Measurements from ENCODE around the gene ODAD4. TPM values are rescaled to one million over a fixed set of nuclear protein-coding genes. Genes with fewer than 3 reads are reported as not detected.
A peak's percentile ranks its signal among the peaks of the same experiment; 100 is the strongest.

Gene ODAD4
- total RNA-seq, 1 donor from 2014 or later, result 0.98 TPM

DNA sequence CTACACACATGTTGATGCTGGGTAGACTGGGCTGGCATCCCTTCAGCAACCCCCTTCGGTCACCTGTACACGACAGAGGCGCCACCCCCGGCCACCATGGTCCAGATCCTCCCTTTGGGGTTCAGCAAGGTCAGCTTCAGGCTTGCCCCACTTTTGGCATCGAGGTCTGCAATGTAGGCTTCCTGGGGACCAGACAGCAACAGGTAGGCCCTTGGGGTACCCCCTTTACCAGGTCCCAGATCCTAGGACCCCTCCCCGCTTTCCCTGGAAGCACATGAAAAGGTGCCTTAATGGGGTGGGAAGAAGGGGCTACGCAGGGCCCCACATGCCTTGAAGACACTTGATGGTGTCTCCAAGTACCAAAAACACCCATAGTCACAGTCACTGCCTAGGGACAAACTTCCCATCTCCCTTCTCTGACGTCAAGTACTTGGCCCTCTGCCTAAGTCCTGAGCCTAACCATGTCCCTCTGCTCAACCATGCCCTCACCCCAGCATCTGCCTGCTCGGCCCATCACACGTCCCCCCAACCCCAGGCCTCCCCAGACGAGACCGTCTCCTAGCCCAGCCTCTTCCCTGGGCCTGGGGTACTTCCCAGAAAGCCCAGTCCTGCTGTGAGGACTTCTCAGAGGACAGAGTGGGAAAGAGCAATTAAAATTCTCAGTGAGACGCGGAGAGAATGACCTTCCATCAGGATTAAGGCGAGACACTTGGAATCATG, 23.8 kb upstream of the ODAD4 start:
- peaks cover 31% of the 10 kb centered on the region for H3K4me1 Mint-ChIP-seq (ENCODE audit: low read depth, unreplicated experiment)
- TF ChIP-seq, protein P1, sequence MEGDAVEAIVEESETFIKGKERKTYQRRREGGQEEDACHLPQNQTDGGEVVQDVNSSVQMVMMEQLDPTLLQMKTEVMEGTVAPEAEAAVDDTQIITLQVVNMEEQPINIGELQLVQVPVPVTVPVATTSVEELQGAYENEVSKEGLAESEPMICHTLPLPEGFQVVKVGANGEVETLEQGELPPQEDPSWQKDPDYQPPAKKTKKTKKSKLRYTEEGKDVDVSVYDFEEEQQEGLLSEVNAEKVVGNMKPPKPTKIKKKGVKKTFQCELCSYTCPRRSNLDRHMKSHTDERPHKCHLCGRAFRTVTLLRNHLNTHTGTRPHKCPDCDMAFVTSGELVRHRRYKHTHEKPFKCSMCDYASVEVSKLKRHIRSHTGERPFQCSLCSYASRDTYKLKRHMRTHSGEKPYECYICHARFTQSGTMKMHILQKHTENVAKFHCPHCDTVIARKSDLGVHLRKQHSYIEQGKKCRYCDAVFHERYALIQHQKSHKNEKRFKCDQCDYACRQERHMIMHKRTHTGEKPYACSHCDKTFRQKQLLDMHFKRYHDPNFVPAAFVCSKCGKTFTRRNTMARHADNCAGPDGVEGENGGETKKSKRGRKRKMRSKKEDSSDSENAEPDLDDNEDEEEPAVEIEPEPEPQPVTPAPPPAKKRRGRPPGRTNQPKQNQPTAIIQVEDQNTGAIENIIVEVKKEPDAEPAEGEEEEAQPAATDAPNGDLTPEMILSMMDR (IDR thresholded peaks at IDR 0.05; ENCODE audit: insufficient read depth, low read depth, low read length), result no peak
- no peak for TF ChIP-seq EZH2 (IDR thresholded peaks at IDR 0.05; ENCODE audit: insufficient read depth, low read length)
- H3K9ac ChIP-seq (ENCODE audit: low read length), result peak overlapping the region; percentile 73
- DNase-seq (ENCODE audit: low read depth) (no peak), FAIRE-seq (no peak)
- no peaks in the 10 kb centered on the region for H3K9me3 ChIP-seq (ENCODE audit: insufficient read depth, low read depth, low read length)
- H3K36me3 Mint-ChIP-seq (ENCODE audit: low read depth, unreplicated experiment), result peaks cover 43% of the 10 kb centered on the region
- peak overlapping the region; percentile 77 for H3K4me2 ChIP-seq (ENCODE audit: low read length)
- peaks cover 72% of the 10 kb centered on the region for H3K36me3 ChIP-seq (ENCODE audit: insufficient read depth, low read length)
- peaks cover 68% of the 10 kb centered on the region for H4K20me1 ChIP-seq (ENCODE audit: insufficient read depth, low read length)
- H3K4me1 ChIP-seq (ENCODE audit: insufficient read depth, low read length), result peaks cover 41% of the 10 kb centered on the region
- H3K27me3 ChIP-seq (ENCODE audit: insufficient read depth, low read length), result no peaks in the 10 kb centered on the region
- H3K27me3 Mint-ChIP-seq (ENCODE audit: low read depth, unreplicated experiment), result no peaks in the 10 kb centered on the region
- H3K9me3 Mint-ChIP-seq (ENCODE audit: unreplicated experiment), result no peaks in the 10 kb centered on the region
- peaks cover 64% of the 10 kb centered on the region for H3K79me2 ChIP-seq (ENCODE audit: insufficient read depth, low read length)
- H2AFZ ChIP-seq (ENCODE audit: low read depth, low read length), result no peak overlapping the region
- H3K27ac ChIP-seq (ENCODE audit: low read depth, low read length), result peak overlapping the region; percentile 79
- no peak overlapping the region for H3K4me3 ChIP-seq (ENCODE audit: insufficient read depth, low read depth, low read length)
- H3K4me3 Mint-ChIP-seq (ENCODE audit: unreplicated experiment), result no peak overlapping the region
- H3K27ac Mint-ChIP-seq (ENCODE audit: unreplicated experiment), result peak overlapping the region; percentile 67

DNA sequence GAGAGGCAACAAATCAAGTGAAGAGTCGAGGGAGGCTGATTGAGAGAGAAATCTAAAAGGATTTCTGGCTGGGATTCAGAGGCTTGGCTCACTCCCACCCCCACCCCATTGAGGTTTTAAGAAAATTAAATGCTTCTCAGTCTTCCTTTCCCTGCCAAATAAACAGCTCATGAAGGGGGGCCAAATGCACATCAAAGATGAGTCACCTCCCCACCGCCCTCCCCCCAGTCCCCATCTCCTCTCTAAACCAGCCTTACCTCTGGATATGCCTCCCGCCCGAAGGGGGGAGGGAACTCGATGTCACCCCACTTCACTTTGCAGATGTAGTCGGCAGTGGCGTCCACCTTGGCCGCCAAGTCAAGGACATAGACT, 23.2 kb upstream of the ODAD4 start:
- Mint-ChIP-seq H3K4me1 (ENCODE audit: low read depth, unreplicated experiment) (peaks cover 31% of the 10 kb centered on the region), H3K27ac (ENCODE audit: unreplicated experiment) (peak overlapping the region; percentile 67), H3K4me3 (ENCODE audit: unreplicated experiment) (peak overlapping the region; percentile 23), H3K9me3 (ENCODE audit: unreplicated experiment) (no peaks in the 10 kb centered on the region), H3K36me3 (ENCODE audit: low read depth, unreplicated experiment) (peaks cover 41% of the 10 kb centered on the region), H3K27me3 (ENCODE audit: low read depth, unreplicated experiment) (no peaks in the 10 kb centered on the region)
- Histone ChIP-seq H3K27me3 (ENCODE audit: insufficient read depth, low read length) (no peaks in the 10 kb centered on the region), H3K9me3 (ENCODE audit: insufficient read depth, low read depth, low read length) (no peaks in the 10 kb centered on the region), H4K20me1 (ENCODE audit: insufficient read depth, low read length) (peaks cover 66% of the 10 kb centered on the region), H3K9ac (ENCODE audit: low read length) (peak overlapping the region; percentile 73), H3K4me1 (ENCODE audit: insufficient read depth, low read length) (peaks cover 43% of the 10 kb centered on the region), H2AFZ (ENCODE audit: low read depth, low read length) (no peak overlapping the region), H3K4me2 (ENCODE audit: low read length) (peak overlapping the region; percentile 77), H3K4me3 (ENCODE audit: insufficient read depth, low read depth, low read length) (no peak overlapping the region), H3K79me2 (ENCODE audit: insufficient read depth, low read length) (peaks cover 63% of the 10 kb centered on the region), H3K27ac (ENCODE audit: low read depth, low read length) (peak overlapping the region; percentile 79), H3K36me3 (ENCODE audit: insufficient read depth, low read length) (peaks cover 70% of the 10 kb centered on the region)
- DNase-seq (ENCODE audit: low read depth), result peak; percentile 88
- TF ChIP-seq, protein P1 (IDR thresholded peaks at IDR 0.05; ENCODE audit: insufficient read depth, low read depth, low read length), result no peak
- no peak for TF ChIP-seq EZH2 (IDR thresholded peaks at IDR 0.05; ENCODE audit: insufficient read depth, low read length)
- FAIRE-seq, result no peak
